Endothelial cell of umbilical vein (primary cell): ENCODE measurements around the gene ZNF428. TPM values are rescaled to one million over a fixed set of nuclear protein-coding genes. Genes with fewer than 3 reads are reported as not detected.

Experiments
- BruUV-seq: library from RNA; stranded (reverse); fragments of 400-500 nt; replicated peaks from 2 replicates; lab custom pipeline; 2021; lab: Mats Ljungman, UMichigan
- CTCF ChIA-PET: fragments of 300-600, 350-600 bp; sonication (Branson Sonifier 250); formaldehyde crosslinking; loops from one replicate; lab custom pipeline; 2021; ENCODE audit warnings: antibody characterized with exemption, inconsistent platforms; lab: Charles Lee
- POLR2A ChIA-PET: fragments of 300-600, 350-600 bp; sonication (Branson Sonifier 250); formaldehyde crosslinking; loops from one replicate; lab custom pipeline; 2021; ENCODE audit warnings: antibody characterized with exemption, inconsistent platforms; lab: Charles Lee
- DNase-seq: peaks from one replicate; pipeline ENCODE4 v3.0.0-alpha.2; 2011; ENCODE audit warnings: low read depth, low spot score
- FAIRE-seq: peaks from 2 replicates; lab custom pipeline; 2011; peaks lifted over from hg19 to GRCh38; lab: Jason Lieb, UNC
- H2AFZ ChIP-seq: 2 replicates; pipeline ENCODE4 v1.6.0; 2012; ENCODE audit warnings: low read depth, low read length, control low read depth, inconsistent platforms
- H3K27ac ChIP-seq: 2 replicates; pipeline ENCODE4 v1.5.1; 2011; ENCODE audit warnings: low read depth, mild to moderate bottlenecking, control low read depth, low read length, moderate library complexity; ENCODE audit not compliant: insufficient read depth
- H3K27me3 ChIP-seq, 2 experiments: 2 replicates each; pipeline versions ENCODE4 v1.6.0 to v1.6.1; 2011; ENCODE audit warnings: low read length in 2 of 2, mixed read lengths in 1 of 2; ENCODE audit not compliant: control insufficient read depth in 2 of 2, insufficient read depth in 2 of 2
- H3K36me3 ChIP-seq, 2 experiments: 2 replicates in 1 of 2; 3 replicates in 1 of 2; pipeline ENCODE4 v1.5.1; 2011; ENCODE audit warnings: low read length in 2 of 2, mild to moderate bottlenecking in 1 of 2, moderate library complexity in 1 of 2; ENCODE audit not compliant: control insufficient read depth in 2 of 2, insufficient read depth in 2 of 2; ENCODE audit errors: extremely low read depth in 1 of 2
- H3K4me1 ChIP-seq: 3 replicates; pipeline ENCODE4 v1.5.1; 2011; ENCODE audit warnings: mild to moderate bottlenecking, low read length; ENCODE audit not compliant: control insufficient read depth, insufficient read depth; ENCODE audit errors: extremely low read depth
- H3K4me2 ChIP-seq: 2 replicates; pipeline ENCODE4 v1.6.1; 2011; ENCODE audit warnings: low read length, control low read depth, mixed read lengths; ENCODE audit not compliant: insufficient read depth
- H3K4me3 ChIP-seq, 3 experiments: fragments of 200-600 bp in 1 of 3; sonication (generic), shearing (Covaris generic) in 1 of 3; replicated peaks in 1 of 3; 2 replicates each; pipeline ENCODE4 v1.5.1; 2011 to 2016; ENCODE audit warnings: control low read depth in 3 of 3, low read length in 3 of 3, mild to moderate bottlenecking in 2 of 3, inconsistent platforms in 1 of 3, low read depth in 1 of 3, moderate library complexity in 1 of 3; ENCODE audit not compliant: insufficient read depth in 1 of 3
- H3K79me2 ChIP-seq: 2 replicates; pipeline ENCODE4 v1.6.0; 2012; ENCODE audit warnings: low read length, inconsistent platforms; ENCODE audit not compliant: control insufficient read depth, insufficient read depth
- H3K9ac ChIP-seq: replicated peaks from 2 replicates; pipeline ENCODE3; 2011; ENCODE audit warnings: low read length, control low read depth; ENCODE audit not compliant: insufficient read depth; ENCODE audit errors: extremely low read depth
- H3K9me1 ChIP-seq: replicated peaks from 3 replicates; pipeline ENCODE4 v1.6.0; 2011; ENCODE audit warnings: mild to moderate bottlenecking, low read length; ENCODE audit not compliant: control insufficient read depth, insufficient read depth; ENCODE audit errors: extremely low read depth
- H3K9me3 ChIP-seq: replicated peaks from 2 replicates; pipeline ENCODE4 v1.5.1; 2012; ENCODE audit warnings: low read length, inconsistent platforms; ENCODE audit not compliant: control insufficient read depth, insufficient read depth
- H4K20me1 ChIP-seq: replicated peaks from 2 replicates; pipeline ENCODE3; 2011; ENCODE audit warnings: mild to moderate bottlenecking, low read length; ENCODE audit not compliant: control insufficient read depth, insufficient read depth; ENCODE audit errors: extremely low read depth
- EZH2 ChIP-seq: IDR thresholded peaks from 2 replicates; pipeline ENCODE4 v1.6.1; 2012; ENCODE audit warnings: borderline replicate concordance, low read depth, mild to moderate bottlenecking, moderate library complexity, low read length, inconsistent platforms; ENCODE audit not compliant: severe bottlenecking
- FOS ChIP-seq: IDR thresholded peaks from 2 replicates; pipeline ENCODE4 v1.6.1; 2011; ENCODE audit warnings: mild to moderate bottlenecking, low read length, moderate library complexity, borderline replicate concordance; ENCODE audit not compliant: insufficient read depth
- GATA2 ChIP-seq: IDR thresholded peaks from 2 replicates; pipeline ENCODE4 v1.7.0; 2011; ENCODE audit warnings: low read depth, mild to moderate bottlenecking, moderate library complexity, mixed read lengths, low read length; ENCODE audit not compliant: insufficient read length, insufficient read depth
- JUN ChIP-seq: IDR thresholded peaks from 2 replicates; pipeline ENCODE4 v1.6.1; 2011; ENCODE audit warnings: borderline replicate concordance, low read depth; ENCODE audit not compliant: insufficient read length, insufficient read depth
- MYC ChIP-seq: IDR thresholded peaks from one replicate; pipeline ENCODE4 v1.6.1; 2011; ENCODE audit warnings: mild to moderate bottlenecking, low read depth, low read length
- POLR2A ChIP-seq: IDR thresholded peaks from 2 replicates; pipeline ENCODE4 v1.6.1; 2012; ENCODE audit warnings: low read depth, mild to moderate bottlenecking, control low read depth, low read length
- POLR2AphosphoS5 ChIP-seq: IDR thresholded peaks from 2 replicates; pipeline ENCODE4 v1.6.1; 2012; ENCODE audit warnings: low read depth, mild to moderate bottlenecking, control low read depth, low read length, moderate library complexity; ENCODE audit not compliant: insufficient read depth
- dilution Hi-C: fragments of 300-500 bp; cut with MboI; formaldehyde crosslinking; loops from one replicate; pipeline ENCODE4 v1.15.0; 2019; ENCODE audit warnings: low sequenced_read_pairs; ENCODE audit not compliant: extremely low pct_ligation_motif_present
- intact Hi-C: fragments of 100-400 bp; cut with micrococcal nuclease; formaldehyde crosslinking; loops from one replicate; pipeline ENCODE4 v1.10.0; 2022
- polyA plus RNA-seq, 4 experiments: library from polyadenylated mRNA; depleted of rRNA in 3 of 4; stranded (reverse) in 3 of 4; unstranded in 1 of 4; fragments of >200 nt; gene quantifications; 2 replicates each; pipeline versions ENCODE4 v1.2.1 to v1.2.3, GENCODE V29; 2011 to 2012; ENCODE audit warnings: missing spikeins in 1 of 4
- total RNA-seq: library from RNA; stranded (reverse); gene quantifications from 2 replicates; pipeline ENCODE4 v1.2.3, GENCODE V29; 2021
- TF ChIP-seq, protein P1 (sequence below), 2 donors: IDR thresholded peaks; 1 replicate in 1 of 2; 2 replicates in 1 of 2; pipeline ENCODE4 v1.5.1; 2011; ENCODE audit warnings: low read length in 2 of 2, mild to moderate bottlenecking in 2 of 2, moderate library complexity in 2 of 2, control low read depth in 1 of 2, inconsistent platforms in 1 of 2, low read depth in 1 of 2; ENCODE audit not compliant: insufficient read depth in 1 of 2; ENCODE audit errors: extremely low read depth in 1 of 2
- TF ChIP-seq, protein P2 (sequence below): IDR thresholded peaks from 2 replicates; pipeline ENCODE4 v1.6.1; 2011; ENCODE audit not compliant: insufficient read depth, insufficient read length

Gene ZNF428
- total and polyA plus RNA-seq, 2 donors (not counting 3 experiments of a cell fraction or from before 2014, with no cell fraction given): 29.2 to 56.2 TPM

DNA sequence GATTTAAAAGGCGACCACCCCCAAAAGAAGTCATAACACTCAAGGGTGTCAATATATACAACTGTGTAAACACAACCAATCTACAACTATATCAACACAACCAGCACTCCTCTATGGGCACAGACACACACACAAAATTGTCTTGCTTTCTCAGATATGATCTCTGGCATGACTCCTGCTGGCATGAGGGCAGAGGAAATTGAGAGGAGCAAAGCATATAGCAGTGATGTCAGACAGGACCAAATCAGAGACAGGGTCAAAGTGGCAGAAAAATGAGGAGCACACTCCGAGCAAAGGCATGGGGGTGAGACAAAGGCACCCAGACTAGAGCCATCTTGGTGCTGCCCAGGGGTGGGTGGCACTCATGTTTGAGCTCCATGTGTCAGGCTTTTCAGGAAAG, 33.1 kb downstream of the ZNF428 start:
- Histone ChIP-seq H3K9ac (no peak overlapping the region), H3K9me1 (no peaks in the 10 kb centered on the region), H3K79me2 (no peaks in the 10 kb centered on the region), H3K36me3 (peaks cover 0 to 11% of the 10 kb centered on the region in 2 experiments), H2AFZ (no peak overlapping the region), H3K27me3 (no peaks in the 10 kb centered on the region), H3K27ac (no peak overlapping the region), H3K9me3 (no peaks in the 10 kb centered on the region), H4K20me1 (no peaks in the 10 kb centered on the region), H3K4me1 (no peaks in the 10 kb centered on the region), H3K4me3 (no peak overlapping the region), H3K4me2 (no peak overlapping the region)
- FAIRE-seq: no peak
- intact Hi-C loops: no loop called here
- POLR2A ChIA-PET: no interaction called here
- no TSS peak for BruUV-seq
- CTCF ChIA-PET: interaction anchor here (2.0 to 3.0 kb wide), 2 partner anchors 9 to 51 kb away, joined by 5 to 21 read pairs; partner anchors contain the start of genes IRGQ and ZNF576
- no peak for DNase-seq
- TF ChIP-seq, protein P1, sequence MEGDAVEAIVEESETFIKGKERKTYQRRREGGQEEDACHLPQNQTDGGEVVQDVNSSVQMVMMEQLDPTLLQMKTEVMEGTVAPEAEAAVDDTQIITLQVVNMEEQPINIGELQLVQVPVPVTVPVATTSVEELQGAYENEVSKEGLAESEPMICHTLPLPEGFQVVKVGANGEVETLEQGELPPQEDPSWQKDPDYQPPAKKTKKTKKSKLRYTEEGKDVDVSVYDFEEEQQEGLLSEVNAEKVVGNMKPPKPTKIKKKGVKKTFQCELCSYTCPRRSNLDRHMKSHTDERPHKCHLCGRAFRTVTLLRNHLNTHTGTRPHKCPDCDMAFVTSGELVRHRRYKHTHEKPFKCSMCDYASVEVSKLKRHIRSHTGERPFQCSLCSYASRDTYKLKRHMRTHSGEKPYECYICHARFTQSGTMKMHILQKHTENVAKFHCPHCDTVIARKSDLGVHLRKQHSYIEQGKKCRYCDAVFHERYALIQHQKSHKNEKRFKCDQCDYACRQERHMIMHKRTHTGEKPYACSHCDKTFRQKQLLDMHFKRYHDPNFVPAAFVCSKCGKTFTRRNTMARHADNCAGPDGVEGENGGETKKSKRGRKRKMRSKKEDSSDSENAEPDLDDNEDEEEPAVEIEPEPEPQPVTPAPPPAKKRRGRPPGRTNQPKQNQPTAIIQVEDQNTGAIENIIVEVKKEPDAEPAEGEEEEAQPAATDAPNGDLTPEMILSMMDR (IDR thresholded peaks at IDR 0.05; ENCODE audit: extremely low read depth in 1 of 2, insufficient read depth in 1 of 2, low read depth in 1 of 2, low read length in 2 of 2): no peak
- TF ChIP-seq GATA2: no peak
- TF ChIP-seq FOS: no peak
- TF ChIP-seq JUN: no peak
- no peak for TF ChIP-seq POLR2AphosphoS5
- TF ChIP-seq POLR2A: no peak
- no peak for TF ChIP-seq MYC
- no peak for TF ChIP-seq EZH2
- TF ChIP-seq, protein P2, sequence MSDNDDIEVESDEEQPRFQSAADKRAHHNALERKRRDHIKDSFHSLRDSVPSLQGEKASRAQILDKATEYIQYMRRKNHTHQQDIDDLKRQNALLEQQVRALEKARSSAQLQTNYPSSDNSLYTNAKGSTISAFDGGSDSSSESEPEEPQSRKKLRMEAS: no peak
- dilution Hi-C loops: no loop called here
